NCI-H146 treated with DMSO at 0.1 percent for 48 hours (cell line): Measurements from ENCODE around the gene TMPO.
"Not testable (repeated sequence)": the region's sequence is repeated elsewhere in the genome, so short reads cannot be mapped to it uniquely, and the experiment has no call there.

ENCODE experiments used
- DNase-seq: peaks from one replicate; lab custom pipeline; 2025; ENCODE audit not compliant: unreplicated experiment; lab: John Stamatoyannopoulos, UW

TMPO gene

GRCh38 chr12:98511806-98512205, 3.6 kb upstream of the TMPO start:
- DNase-seq = not testable (repeated sequence)

GRCh38 chr12:98513379-98514322, 1.7 kb upstream of the TMPO start:
- no peak for DNase-seq

DNA sequence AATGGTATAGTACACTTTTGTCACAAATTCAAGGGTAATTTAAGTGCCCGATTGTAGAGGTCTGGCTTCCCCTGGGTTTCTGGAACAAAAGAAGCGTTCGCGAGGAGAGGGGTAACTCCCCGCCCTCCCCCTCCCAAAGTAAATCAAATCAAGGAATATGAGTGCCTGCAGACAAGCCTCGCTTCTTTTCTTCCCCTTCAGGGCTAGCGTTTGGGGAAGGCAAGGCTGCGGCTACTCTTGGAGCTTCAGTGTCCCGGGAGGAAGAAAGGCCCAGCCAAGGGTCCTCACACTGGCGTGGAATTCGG, 456 bp upstream of the TMPO start:
- peak; percentile 58 for DNase-seq

DNA sequence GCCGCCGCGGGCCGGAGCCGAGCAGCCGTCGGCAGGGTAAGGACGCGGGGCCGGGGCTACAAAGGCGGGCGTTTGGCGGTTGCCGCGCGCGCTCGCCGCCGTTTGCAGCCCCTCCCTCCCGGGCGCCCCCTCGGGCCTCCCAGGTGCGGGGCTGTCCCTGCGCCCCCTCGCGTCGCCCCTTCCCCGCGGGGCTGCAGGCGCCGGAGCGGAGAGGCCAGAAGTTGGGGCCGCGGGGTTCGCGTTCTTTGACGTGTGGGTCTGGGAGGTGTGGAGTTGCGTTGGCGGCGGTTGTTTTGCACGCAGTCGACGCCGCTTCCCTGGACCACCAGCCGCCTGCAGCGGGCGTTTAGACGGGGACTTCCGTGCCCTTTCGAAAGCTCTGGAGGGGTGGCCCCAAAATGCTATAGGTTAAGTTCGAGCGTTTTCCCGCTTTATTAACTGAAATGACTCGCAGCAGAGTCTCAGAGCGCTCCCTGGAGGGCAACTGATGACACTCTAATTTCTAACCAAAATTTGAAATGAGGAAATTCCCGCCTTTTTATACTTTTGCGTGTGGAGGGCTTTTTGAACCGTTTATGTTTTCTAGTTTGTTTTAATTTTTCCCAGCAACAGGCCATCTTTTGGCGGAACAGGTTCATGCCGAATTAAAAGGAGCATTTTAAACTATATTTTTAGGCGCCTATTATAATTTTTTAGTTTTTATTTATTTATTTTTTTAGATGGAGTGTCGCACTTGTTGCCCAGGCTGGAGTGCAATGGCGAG, 902 bp downstream of the TMPO start:
- DNase-seq = peak; percentile 70

GRCh38 chr12:98519257-98519907, 4.0 kb downstream of the TMPO start:
- no peak for DNase-seq

DNA sequence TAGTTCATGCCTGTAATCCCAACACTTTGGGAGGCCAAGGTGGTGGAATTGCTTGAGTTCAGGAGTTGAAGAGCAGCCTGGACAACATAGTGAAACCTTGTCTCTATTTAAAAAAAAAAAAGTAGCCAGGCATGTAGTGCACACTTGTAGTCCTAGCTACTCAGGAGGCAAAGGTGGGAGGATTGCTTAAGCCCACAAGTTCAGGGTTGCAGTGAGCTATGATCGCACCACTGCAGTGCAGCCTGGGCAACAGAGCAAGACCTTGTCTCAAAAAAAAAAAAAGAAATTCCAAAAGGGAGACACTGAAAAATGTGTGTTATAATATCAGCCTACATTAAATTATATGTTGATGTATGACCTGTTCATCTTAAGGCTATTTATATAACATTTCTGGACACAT, 14.7 kb downstream of the TMPO start:
- DNase-seq = no peak

DNA sequence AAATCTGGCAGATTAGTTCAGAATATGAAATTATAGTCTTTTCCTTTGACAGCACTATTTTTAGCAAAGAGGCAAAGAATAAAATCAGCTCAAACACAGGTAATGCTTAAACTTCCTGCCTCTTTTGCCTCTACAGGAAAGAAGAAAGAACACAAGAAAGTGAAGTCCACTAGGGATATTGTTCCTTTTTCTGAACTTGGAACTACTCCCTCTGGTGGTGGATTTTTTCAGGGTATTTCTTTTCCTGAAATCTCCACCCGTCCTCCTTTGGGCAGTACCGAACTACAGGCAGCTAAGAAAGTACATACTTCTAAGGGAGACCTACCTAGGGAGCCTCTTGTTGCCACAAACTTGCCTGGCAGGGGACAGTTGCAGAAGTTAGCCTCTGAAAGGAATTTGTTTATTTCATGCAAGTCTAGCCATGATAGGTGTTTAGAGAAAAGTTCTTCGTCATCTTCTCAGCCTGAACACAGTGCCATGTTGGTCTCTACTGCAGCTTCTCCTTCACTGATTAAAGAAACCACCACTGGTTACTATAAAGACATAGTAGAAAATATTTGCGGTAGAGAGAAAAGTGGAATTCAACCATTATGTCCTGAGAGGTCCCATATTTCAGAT, 17.4 kb downstream of the TMPO start:
- DNase-seq = peak; percentile 25

DNA sequence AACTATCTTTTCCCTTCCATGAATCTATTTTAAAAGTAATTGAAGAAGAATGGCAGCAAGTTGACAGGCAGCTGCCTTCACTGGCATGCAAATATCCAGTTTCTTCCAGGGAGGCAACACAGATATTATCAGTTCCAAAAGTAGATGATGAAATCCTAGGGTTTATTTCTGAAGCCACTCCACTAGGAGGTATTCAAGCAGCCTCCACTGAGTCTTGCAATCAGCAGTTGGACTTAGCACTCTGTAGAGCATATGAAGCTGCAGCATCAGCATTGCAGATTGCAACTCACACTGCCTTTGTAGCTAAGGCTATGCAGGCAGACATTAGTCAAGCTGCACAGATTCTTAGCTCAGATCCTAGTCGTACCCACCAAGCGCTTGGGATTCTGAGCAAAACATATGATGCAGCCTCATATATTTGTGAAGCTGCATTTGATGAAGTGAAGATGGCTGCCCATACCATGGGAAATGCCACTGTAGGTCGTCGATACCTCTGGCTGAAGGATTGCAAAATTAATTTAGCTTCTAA, 18.4 kb downstream of the TMPO start:
- no peak for DNase-seq

GRCh38 chr12:98538031-98538430, 22.6 kb downstream of the TMPO start:
- no peak for DNase-seq

GRCh38 chr12:98543701-98544100, 28.3 kb downstream of the TMPO start:
- DNase-seq = no peak

DNA sequence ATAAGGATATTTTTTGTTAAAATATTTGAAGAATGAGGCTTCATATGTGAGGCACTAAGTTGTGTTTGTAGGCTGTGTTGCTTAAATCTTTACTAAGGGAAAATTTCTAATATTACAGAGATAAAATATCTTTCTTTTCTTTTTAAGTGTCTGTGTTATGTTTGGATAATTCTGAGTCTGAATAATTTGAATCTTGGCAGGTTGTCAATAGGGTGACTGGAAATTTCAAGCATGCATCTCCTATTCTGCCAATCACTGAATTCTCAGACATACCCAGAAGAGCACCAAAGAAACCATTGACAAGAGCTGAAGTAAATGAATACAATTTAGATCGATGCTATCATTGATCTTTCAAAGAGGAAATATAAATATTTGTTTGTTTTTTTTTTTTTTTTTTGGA, 29.4 kb downstream of the TMPO start:
- no peak for DNase-seq

- DNase-seq = no peak
Measured at GRCh38 chr12:98549371-98550110, 34.2 kb downstream of the TMPO start.

DNA sequence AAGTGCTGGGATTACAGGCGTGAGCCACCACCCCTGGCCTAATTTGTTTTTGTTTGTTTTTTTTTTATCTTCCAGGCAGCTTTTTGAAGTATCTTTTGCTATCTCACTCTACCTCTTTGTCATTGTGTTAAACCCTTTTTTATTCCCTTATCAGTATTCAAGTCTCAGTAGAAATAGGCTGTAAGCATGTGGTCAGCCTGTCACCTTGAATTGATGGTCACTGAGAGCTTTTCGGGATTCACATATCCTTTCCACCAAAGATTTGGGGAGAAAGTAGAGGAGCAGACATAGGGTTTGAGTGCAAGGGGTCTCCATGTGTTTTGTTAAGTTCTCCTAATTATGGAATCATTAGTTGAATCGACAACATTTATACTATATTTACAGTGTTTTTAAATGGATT, 36.4 kb downstream of the TMPO start:
- no peak for DNase-seq

GRCh38 chr12:98558097-98558496, 42.7 kb downstream of the TMPO start:
- DNase-seq = not testable (repeated sequence)

DNA sequence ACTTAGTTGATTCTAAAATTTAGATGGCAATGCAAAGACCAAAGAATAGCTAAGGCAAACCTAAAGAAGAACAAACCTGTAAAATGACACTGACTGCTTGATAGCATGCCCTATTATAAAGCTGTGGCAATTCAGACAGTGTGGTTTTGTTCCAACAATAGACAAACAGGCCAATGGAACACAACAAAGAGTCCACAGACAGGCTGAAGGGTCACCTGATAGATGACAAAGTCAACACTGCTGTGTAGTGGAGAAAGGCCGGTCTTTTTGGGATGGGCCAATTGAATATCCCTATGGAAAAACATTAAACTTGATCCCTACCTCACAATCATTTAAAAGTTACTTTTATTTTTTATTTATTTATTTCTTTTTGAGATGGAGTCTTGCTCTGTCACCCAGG, 44.3 kb downstream of the TMPO start:
- DNase-seq = peak; percentile 26

GRCh38 chr12:98561846-98562245, 46.5 kb downstream of the TMPO start:
- no peak for DNase-seq

DNA sequence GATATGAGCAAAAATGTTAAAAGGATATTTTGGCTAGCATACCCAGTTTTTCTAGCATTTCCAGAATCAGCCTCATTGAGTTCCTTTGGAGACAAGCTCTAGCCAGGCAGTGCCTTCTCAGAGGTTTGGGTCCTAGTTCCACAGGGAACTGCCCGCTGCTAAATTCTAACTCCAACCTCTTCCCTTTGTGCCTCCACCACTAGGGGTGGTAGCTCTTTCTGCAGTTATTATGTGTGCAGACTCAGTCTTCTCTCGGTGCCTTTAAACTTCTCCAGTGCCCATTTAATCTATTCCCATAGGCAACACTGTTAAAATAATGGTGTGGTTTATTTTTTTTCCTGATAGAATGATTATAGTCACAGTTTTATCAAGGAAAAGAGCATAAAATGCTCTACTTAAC, 56.6 kb downstream of the TMPO start:
- DNase-seq = no peak

DNA sequence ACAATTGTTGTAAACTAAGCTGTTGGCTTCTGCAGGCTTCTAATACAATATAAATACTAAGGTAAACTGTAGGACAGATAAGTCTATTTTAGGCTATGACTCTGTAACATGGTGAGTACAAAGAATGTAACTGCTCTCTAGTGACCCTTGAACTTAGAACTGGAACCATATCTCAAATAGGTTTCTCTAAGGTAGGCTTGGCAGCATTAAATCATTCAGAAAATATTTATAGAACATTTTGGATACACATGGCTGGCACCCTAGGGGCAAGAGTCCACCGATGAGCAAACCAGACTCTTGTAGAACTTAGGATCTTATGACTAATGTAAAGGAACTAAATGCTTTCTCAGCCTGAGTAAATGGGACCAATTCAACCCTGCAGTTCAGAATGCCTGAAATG, 58.7 kb downstream of the TMPO start:
- DNase-seq = no peak

DNA sequence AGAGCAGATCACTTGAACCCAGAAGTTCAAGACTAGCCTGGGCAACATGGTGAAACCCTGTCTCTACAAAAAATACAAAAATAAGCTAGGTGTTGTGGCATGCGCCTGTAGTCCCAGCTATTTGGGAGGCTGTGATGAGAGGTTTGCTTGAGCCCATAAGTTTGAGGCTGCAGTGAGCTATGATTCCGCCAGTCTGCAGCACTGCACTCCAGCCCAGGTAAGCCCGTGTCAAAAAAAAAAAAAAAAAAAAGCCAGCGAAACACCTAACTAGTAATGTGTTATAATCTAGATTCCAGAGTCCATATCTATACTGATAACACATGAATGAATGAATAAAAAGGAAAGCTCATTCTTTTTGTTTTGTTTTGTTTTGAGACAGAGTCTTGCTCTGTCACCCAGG, 59.6 kb downstream of the TMPO start:
- DNase-seq = no peak

- not testable (repeated sequence) for DNase-seq
Measured at GRCh38 chr12:98576795-98577194, 61.4 kb downstream of the TMPO start.
